ENCODE data around the gene CHID1.

DNA sequence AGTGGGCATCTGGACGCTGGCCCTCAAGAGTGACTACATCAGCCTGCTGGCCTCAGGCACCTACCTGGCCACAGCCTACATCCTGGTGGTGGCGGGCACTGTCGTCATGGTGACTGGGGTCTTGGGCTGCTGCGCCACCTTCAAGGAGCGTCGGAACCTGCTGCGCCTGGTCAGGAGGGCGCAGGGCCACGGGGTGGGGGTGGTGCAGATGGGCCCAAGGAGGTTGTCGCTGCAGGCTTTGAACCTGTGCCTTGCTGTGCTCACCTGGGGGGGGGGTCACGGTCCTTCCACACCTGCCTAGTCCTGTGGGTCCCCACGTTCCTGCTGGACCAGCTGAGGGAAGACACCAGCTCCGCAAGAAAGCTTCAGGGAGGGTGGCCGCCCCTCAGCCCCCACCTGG is 74.3 kb downstream of the CHID1 start:
- TF ChIP-seq, protein P1, sequence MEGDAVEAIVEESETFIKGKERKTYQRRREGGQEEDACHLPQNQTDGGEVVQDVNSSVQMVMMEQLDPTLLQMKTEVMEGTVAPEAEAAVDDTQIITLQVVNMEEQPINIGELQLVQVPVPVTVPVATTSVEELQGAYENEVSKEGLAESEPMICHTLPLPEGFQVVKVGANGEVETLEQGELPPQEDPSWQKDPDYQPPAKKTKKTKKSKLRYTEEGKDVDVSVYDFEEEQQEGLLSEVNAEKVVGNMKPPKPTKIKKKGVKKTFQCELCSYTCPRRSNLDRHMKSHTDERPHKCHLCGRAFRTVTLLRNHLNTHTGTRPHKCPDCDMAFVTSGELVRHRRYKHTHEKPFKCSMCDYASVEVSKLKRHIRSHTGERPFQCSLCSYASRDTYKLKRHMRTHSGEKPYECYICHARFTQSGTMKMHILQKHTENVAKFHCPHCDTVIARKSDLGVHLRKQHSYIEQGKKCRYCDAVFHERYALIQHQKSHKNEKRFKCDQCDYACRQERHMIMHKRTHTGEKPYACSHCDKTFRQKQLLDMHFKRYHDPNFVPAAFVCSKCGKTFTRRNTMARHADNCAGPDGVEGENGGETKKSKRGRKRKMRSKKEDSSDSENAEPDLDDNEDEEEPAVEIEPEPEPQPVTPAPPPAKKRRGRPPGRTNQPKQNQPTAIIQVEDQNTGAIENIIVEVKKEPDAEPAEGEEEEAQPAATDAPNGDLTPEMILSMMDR (IDR thresholded peaks at IDR 0.05; ENCODE audit: poor library complexity, severe bottlenecking): no peak
- TF ChIP-seq POLR2AphosphoS5 (IDR thresholded peaks at IDR 0.05) (no peak), EZH2 (IDR thresholded peaks at IDR 0.05; ENCODE audit: borderline replicate concordance, insufficient read depth, low read length, poor library complexity, severe bottlenecking) (no peak), SMC3 (conservative IDR thresholded peaks at IDR 0.05; ENCODE audit: poor library complexity) (no peak)
- TF ChIP-seq, protein P2, sequence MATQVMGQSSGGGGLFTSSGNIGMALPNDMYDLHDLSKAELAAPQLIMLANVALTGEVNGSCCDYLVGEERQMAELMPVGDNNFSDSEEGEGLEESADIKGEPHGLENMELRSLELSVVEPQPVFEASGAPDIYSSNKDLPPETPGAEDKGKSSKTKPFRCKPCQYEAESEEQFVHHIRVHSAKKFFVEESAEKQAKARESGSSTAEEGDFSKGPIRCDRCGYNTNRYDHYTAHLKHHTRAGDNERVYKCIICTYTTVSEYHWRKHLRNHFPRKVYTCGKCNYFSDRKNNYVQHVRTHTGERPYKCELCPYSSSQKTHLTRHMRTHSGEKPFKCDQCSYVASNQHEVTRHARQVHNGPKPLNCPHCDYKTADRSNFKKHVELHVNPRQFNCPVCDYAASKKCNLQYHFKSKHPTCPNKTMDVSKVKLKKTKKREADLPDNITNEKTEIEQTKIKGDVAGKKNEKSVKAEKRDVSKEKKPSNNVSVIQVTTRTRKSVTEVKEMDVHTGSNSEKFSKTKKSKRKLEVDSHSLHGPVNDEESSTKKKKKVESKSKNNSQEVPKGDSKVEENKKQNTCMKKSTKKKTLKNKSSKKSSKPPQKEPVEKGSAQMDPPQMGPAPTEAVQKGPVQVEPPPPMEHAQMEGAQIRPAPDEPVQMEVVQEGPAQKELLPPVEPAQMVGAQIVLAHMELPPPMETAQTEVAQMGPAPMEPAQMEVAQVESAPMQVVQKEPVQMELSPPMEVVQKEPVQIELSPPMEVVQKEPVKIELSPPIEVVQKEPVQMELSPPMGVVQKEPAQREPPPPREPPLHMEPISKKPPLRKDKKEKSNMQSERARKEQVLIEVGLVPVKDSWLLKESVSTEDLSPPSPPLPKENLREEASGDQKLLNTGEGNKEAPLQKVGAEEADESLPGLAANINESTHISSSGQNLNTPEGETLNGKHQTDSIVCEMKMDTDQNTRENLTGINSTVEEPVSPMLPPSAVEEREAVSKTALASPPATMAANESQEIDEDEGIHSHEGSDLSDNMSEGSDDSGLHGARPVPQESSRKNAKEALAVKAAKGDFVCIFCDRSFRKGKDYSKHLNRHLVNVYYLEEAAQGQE (IDR thresholded peaks at IDR 0.05; ENCODE audit: borderline replicate concordance): no peak

All from neural cell (in vitro differentiated cells).